Urinary bladder (tissue), 4 donors: ENCODE data around the gene ACOT7. TPM values are rescaled to one million over a fixed set of nuclear protein-coding genes. Genes with fewer than 3 reads are reported as not detected.

Source experiments
- DNase-seq: peaks from one replicate; pipeline ENCODE4 v3.0.0-alpha.2; 2015; ENCODE audit errors: extremely low spot score
- H3K27ac ChIP-seq: one replicate; pipeline ENCODE4 v1.5.1; 2013; ENCODE audit warnings: low read depth, mild to moderate bottlenecking, moderate library complexity
- H3K36me3 ChIP-seq: one replicate; pipeline ENCODE4 v1.6.1; 2013; ENCODE audit warnings: mild to moderate bottlenecking, moderate library complexity; ENCODE audit not compliant: insufficient read depth
- H3K4me1 ChIP-seq: one replicate; pipeline ENCODE4 v1.6.1; 2013; ENCODE audit warnings: mild to moderate bottlenecking, moderate library complexity; ENCODE audit not compliant: insufficient read depth
- H3K4me3 ChIP-seq: one replicate; pipeline ENCODE4 v1.5.1; 2013; ENCODE audit warnings: low read depth, low read length
- whole genome bisulfite sequencing: extraction: QIAGEN DNeasy Blood & Tissue Kit; methylation state at CpG from one replicate; pipeline ENCODE4 v1.1.7; 2013; 5-methylcytosine and 5-hydroxymethylcytosine counted together
- polyA plus RNA-seq: library from polyadenylated mRNA; stranded (reverse); fragments of 200-250 nt; gene quantifications from one replicate; pipeline ENCODE4 v1.2.3, GENCODE V29; 2013
- total RNA-seq: library from RNA; depleted of rRNA; stranded (reverse); fragments of >200 nt; gene quantifications from one replicate; pipeline ENCODE4 v1.2.3, GENCODE V29; 2014
- donor health status: healthy with polysubstance abuse.
- donor health status: healthy.

Gene ACOT7
- total and polyA plus RNA-seq, 2 donors, result 6.9 to 36.8 TPM

GRCh38 chr1:6263716-6264115, 129.9 kb downstream of the ACOT7 start:
- no peak for DNase-seq
- Histone ChIP-seq H3K4me1 (no peaks in the 10 kb centered on the region), H3K36me3 (no peaks in the 10 kb centered on the region), H3K4me3 (no peak overlapping the region), H3K27ac (no peak overlapping the region)
- 67% methylated on average over 7 of the region's 7 CpGs for WGBS

GRCh38 chr1:6262555-6263420, 130.8 kb downstream of the ACOT7 start:
- Histone ChIP-seq H3K4me1 (no peaks in the 10 kb centered on the region), H3K4me3 (no peak overlapping the region), H3K27ac (peak overlapping the region; percentile 28), H3K36me3 (no peaks in the 10 kb centered on the region)
- WGBS, result 68% methylated on average over 25 of the region's 25 CpGs
- no peak for DNase-seq

GRCh38 chr1:6261615-6261995, 132.0 kb downstream of the ACOT7 start:
- no peaks in the 10 kb centered on the region for H3K4me1 ChIP-seq
- no peaks in the 10 kb centered on the region for H3K36me3 ChIP-seq
- no peak overlapping the region for H3K27ac ChIP-seq
- 33% methylated on average over 15 of the region's 15 CpGs for WGBS
- no peak for DNase-seq
- H3K4me3 ChIP-seq, result no peak overlapping the region

- DNase-seq, result no peak
- Histone ChIP-seq H3K4me3 (peak within 1 kb of the TSS; percentile 57), H3K36me3 (no peaks in the 10 kb centered on the region), H3K4me1 (no peaks in the 10 kb centered on the region), H3K27ac (peak within 1 kb of the TSS; percentile 29)
- WGBS, result 1% methylated on average over 78 of the region's 78 CpGs
Measured at GRCh38 chr1:6260961-6261614, 132.5 kb downstream of the ACOT7 start, which contains the start of gene GPR153. TSS of gene GPR153 (minus strand) at chr1:6261098. CDS start at chr1:6254905, 6,193 bp downstream.

GRCh38 chr1:6260433-6260934, 133.1 kb downstream of the ACOT7 start:
- Histone ChIP-seq H3K27ac (no peak overlapping the region), H3K4me3 (peak overlapping the region; percentile 57), H3K4me1 (no peaks in the 10 kb centered on the region), H3K36me3 (no peaks in the 10 kb centered on the region)
- WGBS, result 1% methylated on average over 61 of the region's 61 CpGs
- no peak for DNase-seq

- DNase-seq, result no peak
- Histone ChIP-seq H3K4me1 (no peaks in the 10 kb centered on the region), H3K36me3 (no peaks in the 10 kb centered on the region), H3K4me3 (peak overlapping the region; percentile 57), H3K27ac (no peak overlapping the region)
- 10% methylated on average over 46 of the region's 46 CpGs for WGBS
Measured at GRCh38 chr1:6259491-6260362, 133.8 kb downstream of the ACOT7 start.

- H3K4me1 ChIP-seq, result no peaks in the 10 kb centered on the region
- no peaks in the 10 kb centered on the region for H3K36me3 ChIP-seq
- H3K27ac ChIP-seq, result no peak overlapping the region
- no peak overlapping the region for H3K4me3 ChIP-seq
- 77% methylated on average over 10 of the region's 10 CpGs for WGBS
- DNase-seq, result no peak
Measured at GRCh38 chr1:6258675-6259074, 134.9 kb downstream of the ACOT7 start.

GRCh38 chr1:6257541-6258069, 136.0 kb downstream of the ACOT7 start:
- Histone ChIP-seq H3K36me3 (no peaks in the 10 kb centered on the region), H3K4me3 (no peak overlapping the region), H3K27ac (no peak overlapping the region), H3K4me1 (no peaks in the 10 kb centered on the region)
- no peak for DNase-seq
- WGBS, result 91% methylated on average over 8 of the region's 8 CpGs

GRCh38 chr1:6256645-6257044, 136.9 kb downstream of the ACOT7 start:
- 86% methylated on average over 13 of the region's 13 CpGs for WGBS
- H3K36me3 ChIP-seq, result no peaks in the 10 kb centered on the region
- H3K4me1 ChIP-seq, result no peaks in the 10 kb centered on the region
- no peak overlapping the region for H3K27ac ChIP-seq
- no peak overlapping the region for H3K4me3 ChIP-seq
- DNase-seq, result no peak

- WGBS, result 93% methylated on average over 16 of the region's 16 CpGs
- DNase-seq, result no peak
- Histone ChIP-seq H3K4me3 (no peak overlapping the region), H3K36me3 (no peaks in the 10 kb centered on the region), H3K4me1 (no peaks in the 10 kb centered on the region), H3K27ac (no peak overlapping the region)
Measured at GRCh38 chr1:6254691-6255090, 138.9 kb downstream of the ACOT7 start.

GRCh38 chr1:6253380-6253779, 140.2 kb downstream of the ACOT7 start:
- Histone ChIP-seq H3K4me3 (no peak overlapping the region), H3K4me1 (no peaks in the 10 kb centered on the region), H3K27ac (no peak overlapping the region), H3K36me3 (no peaks in the 10 kb centered on the region)
- WGBS, result 96% methylated on average over 9 of the region's 9 CpGs
- no peak for DNase-seq

GRCh38 chr1:6252374-6252710, 141.2 kb downstream of the ACOT7 start:
- Histone ChIP-seq H3K36me3 (no peaks in the 10 kb centered on the region), H3K4me1 (no peaks in the 10 kb centered on the region), H3K27ac (no peak overlapping the region), H3K4me3 (no peak overlapping the region)
- WGBS, result 89% methylated on average over 4 of the region's 4 CpGs
- no peak for DNase-seq

GRCh38 chr1:6251681-6252373, 141.7 kb downstream of the ACOT7 start:
- 86% methylated on average over 15 of the region's 15 CpGs for WGBS
- no peak for DNase-seq
- Histone ChIP-seq H3K4me3 (no peak overlapping the region), H3K27ac (no peak overlapping the region), H3K4me1 (no peaks in the 10 kb centered on the region), H3K36me3 (no peaks in the 10 kb centered on the region)
